Parathyroid adenoma (tissue), 2 donors: ENCODE measurements around the gene MEF2C.

Experiments used
- H2AFZ ChIP-seq: fragments of 300-600 bp; sonication (generic); one replicate; pipeline ENCODE4 v1.7.0; 2017; ENCODE audit warnings: antibody characterized with exemption, mild to moderate bottlenecking
- H3K27ac ChIP-seq: fragments of 300-600 bp; sonication (generic); one replicate; pipeline ENCODE4 v1.7.0; 2017
- H3K27me3 ChIP-seq: fragments of 300-600 bp; sonication (generic); one replicate; pipeline ENCODE4 v1.7.0; 2017; ENCODE audit warnings: low read length; ENCODE audit not compliant: control insufficient read depth, insufficient read depth
- H3K36me3 ChIP-seq: fragments of 300-600 bp; sonication (generic); one replicate; pipeline ENCODE4 v1.7.0; 2017; ENCODE audit warnings: low read length; ENCODE audit not compliant: control insufficient read depth, insufficient read depth
- H3K4me1 ChIP-seq: fragments of 300-600 bp; sonication (generic); one replicate; pipeline ENCODE4 v1.7.0; 2017; ENCODE audit warnings: control low read depth
- H3K4me2 ChIP-seq: fragments of 300-600 bp; sonication (generic); one replicate; pipeline ENCODE4 v1.7.0; 2017; ENCODE audit warnings: low read length
- H3K4me3 ChIP-seq: fragments of 300-600 bp; sonication (generic); one replicate; pipeline ENCODE4 v1.7.0; 2017; ENCODE audit warnings: low read depth, low read length
- H3K79me2 ChIP-seq: fragments of 300-600 bp; sonication (generic); one replicate; pipeline ENCODE4 v1.7.0; 2017; ENCODE audit warnings: control low read depth
- H3K9ac ChIP-seq: fragments of 300-600 bp; sonication (generic); one replicate; pipeline ENCODE4 v1.7.0; 2017; ENCODE audit warnings: mild to moderate bottlenecking
- H3K9me3 ChIP-seq: fragments of 300-600 bp; sonication (generic); one replicate; pipeline ENCODE4 v1.7.0; 2017; ENCODE audit warnings: low read length; ENCODE audit not compliant: control insufficient read depth
- TF ChIP-seq, protein P1 (sequence below): fragments of 300-600 bp; sonication (generic); IDR thresholded peaks from one replicate; pipeline ENCODE4 v1.7.0; 2017; ENCODE audit warnings: antibody characterized with exemption, mild to moderate bottlenecking
- donor health status: primary hyperparathyroidism.

The MEF2C gene

DNA sequence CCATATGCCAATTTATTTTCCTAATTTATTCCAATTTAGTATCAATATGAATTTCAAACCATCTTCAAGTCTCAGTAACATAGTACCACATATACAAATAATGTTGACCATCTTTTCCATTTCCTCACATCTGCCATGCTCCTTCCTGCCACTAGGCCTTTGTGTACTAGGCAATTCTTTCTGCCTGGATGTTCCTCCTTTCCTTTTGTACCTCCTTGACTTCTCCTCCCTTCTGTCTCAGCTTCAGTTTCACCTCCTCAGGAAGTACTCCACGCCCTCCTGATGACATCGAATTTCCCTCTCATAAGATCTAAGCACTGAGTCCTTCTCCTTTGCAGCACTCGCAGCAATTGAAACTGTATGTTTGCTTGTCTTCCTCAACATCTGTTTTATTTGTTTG is 53.9 kb downstream of the MEF2C start:
- no peak overlapping the region for H3K4me3 ChIP-seq

DNA sequence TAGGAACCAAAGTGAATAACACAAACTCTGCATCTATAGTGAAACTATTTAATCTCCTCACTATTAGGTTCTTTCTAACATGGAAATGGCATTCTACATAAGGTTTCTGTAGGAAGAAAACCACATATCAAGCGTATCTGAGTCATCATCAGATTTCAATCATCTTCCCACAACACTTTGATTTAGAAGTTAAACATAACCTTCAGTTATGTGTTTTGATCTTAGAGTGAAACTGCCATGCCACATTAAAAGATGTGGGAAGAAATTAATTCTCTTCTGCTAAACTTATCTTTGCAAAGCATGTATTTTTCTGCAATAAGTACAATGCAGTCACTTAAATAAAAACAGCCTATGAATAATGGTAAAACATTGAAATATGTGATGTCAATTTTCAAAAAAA is 55.0 kb downstream of the MEF2C start:
- peak overlapping the region; percentile 59 for H3K27ac ChIP-seq
- H3K27me3 ChIP-seq: no peaks in the 10 kb centered on the region
- no peak overlapping the region for H3K9ac ChIP-seq

More for the DNA sequence above, 53.9 kb downstream of the MEF2C start:
- H3K79me2 ChIP-seq: no peaks in the 10 kb centered on the region
- TF ChIP-seq, protein P1, sequence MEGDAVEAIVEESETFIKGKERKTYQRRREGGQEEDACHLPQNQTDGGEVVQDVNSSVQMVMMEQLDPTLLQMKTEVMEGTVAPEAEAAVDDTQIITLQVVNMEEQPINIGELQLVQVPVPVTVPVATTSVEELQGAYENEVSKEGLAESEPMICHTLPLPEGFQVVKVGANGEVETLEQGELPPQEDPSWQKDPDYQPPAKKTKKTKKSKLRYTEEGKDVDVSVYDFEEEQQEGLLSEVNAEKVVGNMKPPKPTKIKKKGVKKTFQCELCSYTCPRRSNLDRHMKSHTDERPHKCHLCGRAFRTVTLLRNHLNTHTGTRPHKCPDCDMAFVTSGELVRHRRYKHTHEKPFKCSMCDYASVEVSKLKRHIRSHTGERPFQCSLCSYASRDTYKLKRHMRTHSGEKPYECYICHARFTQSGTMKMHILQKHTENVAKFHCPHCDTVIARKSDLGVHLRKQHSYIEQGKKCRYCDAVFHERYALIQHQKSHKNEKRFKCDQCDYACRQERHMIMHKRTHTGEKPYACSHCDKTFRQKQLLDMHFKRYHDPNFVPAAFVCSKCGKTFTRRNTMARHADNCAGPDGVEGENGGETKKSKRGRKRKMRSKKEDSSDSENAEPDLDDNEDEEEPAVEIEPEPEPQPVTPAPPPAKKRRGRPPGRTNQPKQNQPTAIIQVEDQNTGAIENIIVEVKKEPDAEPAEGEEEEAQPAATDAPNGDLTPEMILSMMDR: no peak
- no peaks in the 10 kb centered on the region for H3K9me3 ChIP-seq
- H3K36me3 ChIP-seq: no peaks in the 10 kb centered on the region
- no peak overlapping the region for H2AFZ ChIP-seq
- no peak overlapping the region for H3K4me2 ChIP-seq
- no peak overlapping the region for H3K9ac ChIP-seq
- peak overlapping the region; percentile 59 for H3K27ac ChIP-seq
- H3K27me3 ChIP-seq: no peaks in the 10 kb centered on the region
- no peaks in the 10 kb centered on the region for H3K4me1 ChIP-seq

GRCh38 chr5:88826646-88827585 is 56.1 kb downstream of the MEF2C start:
- Histone ChIP-seq H3K4me2 (no peak overlapping the region), H3K9me3 (no peaks in the 10 kb centered on the region), H3K27ac (peak overlapping the region; percentile 59), H3K4me3 (no peak overlapping the region), H3K79me2 (no peaks in the 10 kb centered on the region), H3K4me1 (no peaks in the 10 kb centered on the region), H3K27me3 (no peaks in the 10 kb centered on the region), H2AFZ (no peak overlapping the region), H3K9ac (no peak overlapping the region), H3K36me3 (no peaks in the 10 kb centered on the region)
- TF ChIP-seq, protein P1: no peak

More for the DNA sequence above, 55.0 kb downstream of the MEF2C start:
- H3K9me3 ChIP-seq: no peaks in the 10 kb centered on the region
- no peak overlapping the region for H3K4me2 ChIP-seq
- H2AFZ ChIP-seq: no peak overlapping the region
- H3K79me2 ChIP-seq: no peaks in the 10 kb centered on the region
- TF ChIP-seq, protein P1: no peak
- H3K4me3 ChIP-seq: no peak overlapping the region
- no peaks in the 10 kb centered on the region for H3K4me1 ChIP-seq
- no peaks in the 10 kb centered on the region for H3K36me3 ChIP-seq

DNA sequence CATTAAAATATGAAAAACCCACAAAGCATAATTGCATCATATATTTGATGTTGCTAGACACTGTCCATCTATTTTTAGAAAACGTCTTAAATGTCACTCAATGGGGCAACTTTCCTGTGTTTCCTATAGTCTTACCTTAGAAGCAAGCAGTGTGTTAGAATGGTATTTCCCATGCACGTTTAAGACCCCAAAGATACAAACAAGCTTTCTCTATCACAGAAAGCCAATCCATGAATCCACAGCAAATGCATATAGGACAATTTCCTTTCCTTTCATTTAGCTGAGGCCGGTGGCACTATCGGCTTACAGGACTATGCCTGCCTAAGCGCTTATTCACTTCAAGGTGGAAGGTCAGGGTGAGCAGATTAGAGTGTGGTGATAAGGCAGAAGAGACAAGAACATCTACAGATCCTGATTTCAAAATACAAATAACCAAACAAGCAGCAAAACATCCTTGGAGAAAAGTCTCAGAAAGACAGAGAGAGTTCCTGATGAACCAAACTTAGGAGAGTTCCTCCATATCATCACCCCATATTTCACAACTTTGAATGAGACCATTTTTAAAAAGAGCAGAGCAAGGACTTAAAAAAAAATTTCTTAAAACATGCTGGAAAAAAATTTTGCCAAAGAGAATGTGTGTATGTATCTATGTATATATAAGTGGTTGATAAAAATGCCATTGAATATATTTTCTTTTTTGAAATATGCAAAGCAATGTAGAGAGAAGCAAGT is 57.2 kb downstream of the MEF2C start:
- Histone ChIP-seq H3K4me3 (no peak overlapping the region), H3K4me2 (no peak overlapping the region), H3K4me1 (no peaks in the 10 kb centered on the region), H3K79me2 (no peaks in the 10 kb centered on the region), H3K9ac (no peak overlapping the region), H2AFZ (no peak overlapping the region), H3K27ac (peak overlapping the region; percentile 54), H3K27me3 (no peaks in the 10 kb centered on the region), H3K9me3 (no peaks in the 10 kb centered on the region), H3K36me3 (no peaks in the 10 kb centered on the region)
- TF ChIP-seq, protein P1: no peak
